HEK293T (cell line): ENCODE results near the gene RASL10A.

Source experiments
- CTCF ChIA-PET: fragments of 350-600 bp; formaldehyde crosslinking; extraction: SDS; loops from one replicate; lab custom pipeline; 2021; ENCODE audit warnings: antibody characterized with exemption, inconsistent platforms; lab: Yijun Ruan, JAX
- POLR2A ChIA-PET: fragments of 350-600 bp; formaldehyde crosslinking; extraction: SDS; loops from one replicate; lab custom pipeline; 2020; ENCODE audit warnings: antibody characterized with exemption, inconsistent platforms; lab: Yijun Ruan, JAX
- DNase-seq: peaks from one replicate; pipeline ENCODE4 v3.0.0; 2012; ENCODE audit warnings: mixed read lengths; ENCODE audit errors: extremely low spot score
- ARNT ChIP-seq: fragments of 450-650 bp; IDR thresholded peaks from 2 replicates; pipeline ENCODE4 v1.6.1; 2017; ENCODE audit warnings: mild to moderate bottlenecking
- BHLHE40 ChIP-seq: fragments of 450-650 bp; IDR thresholded peaks from 2 replicates; pipeline ENCODE4 v1.6.1; 2016; ENCODE audit warnings: mild to moderate bottlenecking, moderate library complexity, borderline replicate concordance
- CTBP1 ChIP-seq: fragments of 450-650 bp; IDR thresholded peaks from 2 replicates; pipeline ENCODE4 v1.6.1; 2016; ENCODE audit warnings: borderline replicate concordance
- ELF4 ChIP-seq: fragments of 450-650 bp; IDR thresholded peaks from 2 replicates; pipeline ENCODE4 v1.6.1; 2017; ENCODE audit warnings: antibody characterized with exemption
- FOXA1 ChIP-seq: fragments of 450-650 bp; IDR thresholded peaks from 2 replicates; pipeline ENCODE4 v1.6.1; 2016; ENCODE audit warnings: mild to moderate bottlenecking
- FOXK2 ChIP-seq: fragments of 450-650 bp; IDR thresholded peaks from 2 replicates; pipeline ENCODE4 v1.6.1; 2016; ENCODE audit warnings: mild to moderate bottlenecking
- FOXM1 ChIP-seq: fragments of 450-650 bp; IDR thresholded peaks from 2 replicates; pipeline ENCODE4 v1.6.1; 2017; ENCODE audit warnings: mild to moderate bottlenecking, borderline replicate concordance
- HDGF ChIP-seq: fragments of 450-650 bp; IDR thresholded peaks from 2 replicates; pipeline ENCODE4 v1.6.1; 2017; ENCODE audit warnings: antibody characterized with exemption, borderline replicate concordance
- L3MBTL2 ChIP-seq: fragments of 450-650 bp; conservative IDR thresholded peaks from 2 replicates; pipeline ENCODE4 v1.6.1; 2016; ENCODE audit warnings: mild to moderate bottlenecking
- LEF1 ChIP-seq: fragments of 450-650 bp; IDR thresholded peaks from 2 replicates; pipeline ENCODE4 v1.6.1; 2017; ENCODE audit warnings: mild to moderate bottlenecking, borderline replicate concordance
- NFRKB ChIP-seq: fragments of 450-650 bp; IDR thresholded peaks from 2 replicates; pipeline ENCODE4 v1.6.1; 2016; ENCODE audit warnings: mild to moderate bottlenecking, moderate library complexity
- SP1 ChIP-seq: fragments of 450-650 bp; IDR thresholded peaks from 2 replicates; pipeline ENCODE4 v1.6.1; 2017
- SUZ12 ChIP-seq: fragments of 450-650 bp; IDR thresholded peaks from 2 replicates; pipeline ENCODE4 v1.6.1; 2016; ENCODE audit warnings: mild to moderate bottlenecking
- TARDBP ChIP-seq: fragments of 450-650 bp; IDR thresholded peaks from 2 replicates; pipeline ENCODE4 v1.6.1; 2016
- ZNF384 ChIP-seq: fragments of 450-650 bp; IDR thresholded peaks from 2 replicates; pipeline ENCODE4 v1.6.1; 2016
- TF ChIP-seq, protein P1 (sequence below): fragments of 450-650 bp; IDR thresholded peaks from 2 replicates; pipeline ENCODE4 v1.6.1; 2016

The RASL10A gene

DNA sequence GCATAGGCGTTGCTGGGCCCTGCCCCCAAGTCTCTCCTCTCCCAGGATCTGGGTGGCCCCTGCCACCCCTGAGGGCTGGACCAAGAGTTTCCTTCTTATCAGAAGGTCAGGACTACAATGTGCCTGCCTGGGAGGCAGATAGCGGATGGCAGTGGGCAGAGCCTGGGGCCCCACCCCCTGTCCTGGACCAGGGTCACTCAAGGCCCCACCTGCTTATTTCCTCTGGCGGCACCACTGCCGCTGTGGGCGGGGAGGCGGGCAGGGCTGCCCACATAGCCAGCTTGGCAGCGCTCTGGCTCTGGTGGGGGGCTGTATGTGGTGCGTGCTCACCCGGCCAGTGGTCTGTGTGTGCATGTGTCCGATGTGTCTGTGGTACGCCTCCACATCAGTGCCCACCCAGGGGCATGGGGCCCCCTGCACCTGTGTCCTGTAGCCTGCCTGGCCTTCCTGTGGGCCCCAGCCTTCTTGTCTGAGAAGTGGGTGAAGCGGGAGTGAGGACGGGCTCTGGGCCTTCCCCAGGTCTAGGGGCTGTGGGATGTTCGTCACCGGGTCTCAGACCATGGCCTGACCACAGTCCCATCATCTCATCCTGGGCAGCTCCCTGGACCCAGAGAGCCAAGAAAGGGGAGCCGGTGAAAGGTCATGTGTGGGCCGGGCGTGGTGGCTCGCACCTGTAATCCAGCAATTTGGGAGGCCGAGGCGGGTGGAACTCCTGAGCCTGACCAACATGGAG, 6.0 kb downstream of the RASL10A start:
- no peak for DNase-seq
- TF ChIP-seq CTBP1: no peak
- POLR2A ChIA-PET: no interaction called here
- CTCF ChIA-PET: no interaction called here

DNA sequence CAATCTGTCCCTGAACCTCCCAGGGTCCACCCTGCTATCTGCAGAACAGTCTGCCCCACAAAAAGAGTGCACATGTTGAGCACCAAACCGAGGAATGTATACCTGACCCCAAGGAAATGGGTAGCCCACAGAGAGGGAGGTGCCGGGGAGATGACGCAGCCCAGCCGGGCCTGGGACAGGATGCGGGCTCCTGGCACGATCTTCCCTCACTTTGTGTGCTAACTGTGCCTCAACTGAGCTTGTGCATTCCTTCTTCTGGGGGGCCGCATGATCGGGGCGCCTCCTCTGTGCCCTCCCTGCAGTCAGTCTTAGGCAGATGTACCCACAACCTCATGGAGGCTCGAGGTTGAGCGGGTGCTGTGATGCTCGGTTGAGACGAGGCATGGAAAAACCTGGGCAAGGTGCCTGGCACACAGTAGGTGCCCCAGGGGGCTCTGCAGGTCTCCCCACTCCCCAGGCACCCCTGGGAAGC, 6.7 kb downstream of the RASL10A start:
- POLR2A ChIA-PET: no interaction called here

DNA sequence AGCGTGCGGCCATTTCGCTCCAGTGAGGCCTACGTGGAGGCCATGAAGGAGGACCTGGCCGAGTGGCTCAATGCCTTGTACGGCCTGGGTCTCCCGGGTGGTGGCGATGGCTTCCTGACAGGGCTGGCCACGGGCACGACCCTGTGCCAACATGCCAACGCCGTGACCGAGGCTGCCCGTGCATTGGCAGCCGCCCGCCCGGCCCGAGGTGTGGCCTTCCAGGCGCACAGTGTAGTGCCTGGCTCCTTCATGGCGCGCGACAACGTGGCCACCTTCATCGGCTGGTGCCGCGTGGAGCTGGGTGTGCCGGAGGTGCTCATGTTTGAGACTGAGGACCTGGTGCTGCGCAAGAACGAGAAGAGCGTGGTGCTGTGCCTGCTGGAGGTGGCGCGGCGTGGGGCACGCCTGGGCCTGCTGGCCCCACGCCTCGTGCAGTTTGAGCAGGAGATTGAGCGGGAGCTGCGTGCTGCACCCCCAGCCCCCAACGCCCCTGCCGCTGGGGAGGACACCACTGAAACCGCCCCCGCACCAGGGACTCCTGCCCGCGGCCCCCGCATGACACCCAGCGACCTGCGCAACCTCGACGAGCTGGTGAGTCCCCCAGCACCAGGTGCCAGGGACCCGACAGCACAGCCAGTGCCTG, 7.2 kb downstream of the RASL10A start:
- TF ChIP-seq FOXA1 (no peak), SP1 (no peak), FOXM1 (no peak), NFRKB (no peak), TARDBP (no peak), L3MBTL2 (no peak), CTBP1 (no peak), ZNF384 (no peak), BHLHE40 (no peak), HDGF (no peak), SUZ12 (no peak), ARNT (no peak), LEF1 (no peak)
- TF ChIP-seq, protein P1, sequence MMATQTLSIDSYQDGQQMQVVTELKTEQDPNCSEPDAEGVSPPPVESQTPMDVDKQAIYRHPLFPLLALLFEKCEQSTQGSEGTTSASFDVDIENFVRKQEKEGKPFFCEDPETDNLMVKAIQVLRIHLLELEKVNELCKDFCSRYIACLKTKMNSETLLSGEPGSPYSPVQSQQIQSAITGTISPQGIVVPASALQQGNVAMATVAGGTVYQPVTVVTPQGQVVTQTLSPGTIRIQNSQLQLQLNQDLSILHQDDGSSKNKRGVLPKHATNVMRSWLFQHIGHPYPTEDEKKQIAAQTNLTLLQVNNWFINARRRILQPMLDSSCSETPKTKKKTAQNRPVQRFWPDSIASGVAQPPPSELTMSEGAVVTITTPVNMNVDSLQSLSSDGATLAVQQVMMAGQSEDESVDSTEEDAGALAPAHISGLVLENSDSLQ: no peak
- ChIA-PET POLR2A (no interaction called here), CTCF (no interaction called here)
- DNase-seq: no peak

More for the DNA sequence above, 6.7 kb downstream of the RASL10A start:
- TF ChIP-seq FOXK2: no peak
- no peak for TF ChIP-seq ELF4
- TF ChIP-seq FOXM1: no peak
- TF ChIP-seq HDGF: no peak
- TF ChIP-seq ARNT: no peak
- TF ChIP-seq SUZ12: no peak
- no peak for TF ChIP-seq FOXA1
- CTCF ChIA-PET: no interaction called here
- no peak for DNase-seq

DNA sequence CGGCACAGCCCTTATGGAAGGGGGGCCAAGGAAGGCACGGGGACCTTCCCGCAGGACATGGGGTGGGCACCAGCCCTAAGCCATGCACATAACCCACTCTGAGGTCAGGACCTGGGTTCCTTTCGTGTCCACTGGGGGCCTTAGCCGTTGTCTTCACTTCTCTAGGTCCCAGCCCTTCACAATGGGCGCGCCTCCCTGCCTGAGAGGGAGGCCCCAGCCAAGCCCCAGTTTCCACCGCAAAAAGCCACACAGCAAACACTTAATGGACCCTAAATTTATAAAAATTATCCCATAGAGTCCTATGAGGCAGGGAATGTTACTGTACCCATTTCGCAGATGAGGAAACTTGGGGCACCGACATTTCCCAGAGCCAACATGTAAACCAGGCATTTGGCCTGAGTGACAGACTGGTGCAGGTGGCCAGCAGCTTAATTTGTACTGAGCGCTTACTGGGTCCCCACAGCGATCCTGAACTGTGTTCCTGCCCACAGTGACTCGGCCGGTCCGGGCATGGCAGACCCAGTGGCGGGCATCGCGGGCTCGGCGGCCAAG, 7.8 kb downstream of the RASL10A start:
- DNase-seq: no peak
- no peak for TF ChIP-seq ARNT
- TF ChIP-seq FOXM1: 0 out of 2 replicates have a peak, but pooled peaks have one; percentile 35
- no peak for TF ChIP-seq FOXK2
- ChIA-PET CTCF (no interaction called here), POLR2A (no interaction called here)

DNA sequence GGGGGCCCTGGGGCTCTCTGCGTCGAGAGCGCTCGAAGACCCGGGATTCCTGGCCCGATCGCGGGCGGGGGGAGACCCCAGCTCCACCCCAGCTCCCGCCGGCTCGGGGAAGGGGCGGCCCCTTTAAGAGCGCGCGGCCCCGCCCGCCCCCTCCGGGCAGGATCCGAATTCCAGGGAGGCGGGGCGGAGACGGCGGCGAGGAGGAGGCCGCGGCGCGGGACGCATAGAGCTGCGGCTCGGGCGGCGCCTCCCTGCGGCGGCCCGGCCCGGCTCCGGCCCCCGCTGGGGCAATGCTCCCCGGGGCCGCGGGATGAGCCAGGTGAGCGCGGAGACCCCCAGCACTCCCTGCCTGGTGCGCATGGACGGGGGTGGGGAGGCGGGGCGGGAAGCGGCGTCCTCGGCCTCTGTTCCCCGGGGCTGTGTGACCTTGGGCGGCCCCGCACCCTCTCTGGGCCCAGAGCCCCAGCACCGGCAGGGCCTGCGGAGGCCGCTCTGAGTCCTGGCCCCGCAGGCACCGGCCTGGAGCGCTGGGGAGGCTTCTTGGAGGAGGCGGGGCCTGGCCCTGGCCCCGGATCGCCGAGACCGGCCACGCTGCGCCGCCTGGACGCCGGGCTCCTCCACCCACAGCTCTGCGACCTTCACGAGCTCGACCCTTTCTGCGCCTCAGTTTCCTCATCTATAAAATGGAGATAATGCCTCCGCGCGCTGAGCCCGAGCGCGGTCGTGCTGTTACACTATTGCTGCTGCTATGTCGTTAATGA, 8.5 kb downstream of the RASL10A start:
- ChIA-PET POLR2A (interaction anchor here (0.7 to 1.7 kb wide), 3 partner anchors 10 to 37 kb away, joined by 3 to 5 read pairs (median 3); no protein-coding TSS in a partner anchor), CTCF (interaction anchor here (0.8 kb wide), 1 partner anchor 52 kb away, joined by 3 read pairs; no protein-coding TSS in a partner anchor)
- peak; percentile 91 for DNase-seq
- TF ChIP-seq BHLHE40 (no peak), ARNT (0 out of 2 replicates have a peak, but pooled peaks have one; percentile 28), FOXM1 (peak; percentile 83), LEF1 (no peak; the same call in 1 of the 2 replicates)

DNA sequence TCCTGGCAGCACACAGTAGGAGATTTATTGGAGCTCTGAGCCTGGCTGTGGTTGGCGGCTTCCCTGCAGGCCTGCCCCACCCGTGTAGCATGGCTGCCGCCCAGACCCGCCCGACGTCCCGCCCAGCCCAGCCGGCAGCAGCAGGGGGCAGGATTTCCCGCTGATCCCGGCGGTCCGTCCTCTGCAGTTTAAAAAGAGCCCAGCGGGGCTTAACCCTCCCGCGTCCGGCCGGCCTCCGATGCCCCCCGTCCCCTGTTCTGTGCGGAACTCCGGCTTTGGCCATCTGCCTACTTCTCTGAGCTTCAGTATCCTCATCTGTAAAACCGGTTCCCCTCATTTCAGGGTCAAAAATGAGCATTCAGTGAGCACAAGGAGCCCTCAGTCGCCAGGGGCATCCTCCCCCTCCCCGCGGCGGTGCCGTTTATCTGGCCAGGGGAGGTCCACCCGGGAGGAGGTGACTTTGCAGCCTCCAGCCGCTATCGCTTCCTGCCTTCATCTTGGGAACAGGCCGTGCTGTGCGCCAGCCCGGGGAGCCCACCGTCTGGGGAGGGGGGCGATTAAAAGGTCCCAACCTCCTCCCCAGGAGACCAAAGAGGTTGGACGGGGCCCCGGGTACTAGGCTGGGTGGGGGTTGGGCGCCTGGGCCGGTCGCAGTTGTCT, 9.2 kb downstream of the RASL10A start, which contains the start of gene GAS2L1:
TSS of gene GAS2L1 (plus strand) at position 476 of the 660 bp plus-strand sequence. CDS start 1,456 bp downstream, outside the sequence.
- peak; percentile 90 for DNase-seq
- ChIA-PET POLR2A (interaction anchor here (0.6 to 1.7 kb wide), 3 partner anchors 9 to 18 kb away, joined by 3 to 5 read pairs (median 3); no protein-coding TSS in a partner anchor), CTCF (interaction anchor here (0.8 kb wide), 1 partner anchor 53 kb away, joined by 3 read pairs; no protein-coding TSS in a partner anchor)
- TF ChIP-seq, protein P1: no peak
- peak; percentile 13; the same call in 1 of the 2 replicates for TF ChIP-seq FOXM1
